OCI-LY7 (cell line): ENCODE results near the gene ADIG.

Source experiments
- EZH2phosphoT487 ChIP-seq: fragments of 200-600 bp; sonication (generic); IDR thresholded peaks from 2 replicates; pipeline ENCODE4 v1.6.1; 2018; ENCODE audit warnings: low read depth, borderline replicate concordance, mild to moderate bottlenecking, mixed run types, antibody characterized with exemption, low read length, moderate library complexity, mixed read lengths
- TF ChIP-seq, protein P1 (sequence below): fragments of 200-600 bp; sonication (generic); conservative IDR thresholded peaks from 2 replicates; pipeline ENCODE4 v1.5.1; 2014; ENCODE audit warnings: mild to moderate bottlenecking, antibody characterized with exemption, low read length, moderate library complexity, mixed read lengths

- TF ChIP-seq, protein P1, sequence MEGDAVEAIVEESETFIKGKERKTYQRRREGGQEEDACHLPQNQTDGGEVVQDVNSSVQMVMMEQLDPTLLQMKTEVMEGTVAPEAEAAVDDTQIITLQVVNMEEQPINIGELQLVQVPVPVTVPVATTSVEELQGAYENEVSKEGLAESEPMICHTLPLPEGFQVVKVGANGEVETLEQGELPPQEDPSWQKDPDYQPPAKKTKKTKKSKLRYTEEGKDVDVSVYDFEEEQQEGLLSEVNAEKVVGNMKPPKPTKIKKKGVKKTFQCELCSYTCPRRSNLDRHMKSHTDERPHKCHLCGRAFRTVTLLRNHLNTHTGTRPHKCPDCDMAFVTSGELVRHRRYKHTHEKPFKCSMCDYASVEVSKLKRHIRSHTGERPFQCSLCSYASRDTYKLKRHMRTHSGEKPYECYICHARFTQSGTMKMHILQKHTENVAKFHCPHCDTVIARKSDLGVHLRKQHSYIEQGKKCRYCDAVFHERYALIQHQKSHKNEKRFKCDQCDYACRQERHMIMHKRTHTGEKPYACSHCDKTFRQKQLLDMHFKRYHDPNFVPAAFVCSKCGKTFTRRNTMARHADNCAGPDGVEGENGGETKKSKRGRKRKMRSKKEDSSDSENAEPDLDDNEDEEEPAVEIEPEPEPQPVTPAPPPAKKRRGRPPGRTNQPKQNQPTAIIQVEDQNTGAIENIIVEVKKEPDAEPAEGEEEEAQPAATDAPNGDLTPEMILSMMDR, result peak; percentile 69
- TF ChIP-seq EZH2phosphoT487, result no peak
Observed at GRCh38 chr20:38550274-38550673, 30.7 kb upstream of the ADIG start.
